GM12801 (cell line): Measurements from ENCODE around the gene PLEKHO2.

Experiments
- TF ChIP-seq, protein P1 (sequence below): IDR thresholded peaks from one replicate; pipeline ENCODE4 v1.5.1; 2011; ENCODE audit warnings: control low read depth; ENCODE audit not compliant: insufficient read length; ENCODE audit errors: extremely low read depth

Gene PLEKHO2

DNA sequence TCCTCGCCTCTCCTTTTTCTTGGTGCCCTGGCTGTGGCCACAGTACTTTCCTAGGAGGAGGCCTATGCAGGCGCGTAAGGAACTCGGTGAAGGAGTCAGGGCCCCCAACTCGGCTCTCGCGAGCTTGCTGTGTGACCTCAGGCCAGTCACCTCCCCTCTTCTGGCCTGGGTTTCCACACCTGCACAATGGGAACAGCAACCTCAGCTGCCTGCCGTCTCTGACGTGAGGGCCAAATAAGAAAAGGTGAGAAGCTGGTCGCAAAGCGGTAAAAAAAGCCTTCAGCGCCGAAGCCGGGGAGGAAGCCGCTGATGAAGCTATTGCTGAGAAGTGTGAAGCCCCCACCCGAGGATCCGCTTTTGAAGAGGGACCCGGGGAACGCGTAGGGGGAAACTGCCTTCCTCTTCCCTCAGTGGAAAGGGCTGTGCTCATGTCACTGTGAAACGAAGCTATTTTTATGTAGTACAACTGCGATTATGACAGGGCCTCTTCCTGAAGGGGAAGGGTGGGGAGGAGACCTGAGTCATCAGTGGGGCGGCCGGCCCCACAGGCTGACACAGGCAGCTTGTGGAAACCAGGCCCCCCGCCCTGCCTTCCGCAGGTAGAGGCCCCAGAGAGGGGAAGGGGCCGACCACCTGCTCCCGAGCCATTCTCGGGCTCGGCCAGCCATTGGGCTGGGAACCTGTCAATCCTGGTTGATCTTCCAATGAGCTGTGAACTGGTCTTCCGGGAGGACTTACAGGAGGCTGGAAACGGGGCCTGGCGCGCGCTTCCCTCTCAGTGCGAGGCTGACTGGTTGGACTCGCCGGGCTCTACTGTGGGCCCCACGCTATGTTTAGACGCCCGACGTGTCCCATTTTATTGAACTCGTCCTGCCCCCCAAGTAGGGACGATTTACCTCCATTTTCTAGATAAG is 52.0 kb downstream of the PLEKHO2 start:
- TF ChIP-seq, protein P1, sequence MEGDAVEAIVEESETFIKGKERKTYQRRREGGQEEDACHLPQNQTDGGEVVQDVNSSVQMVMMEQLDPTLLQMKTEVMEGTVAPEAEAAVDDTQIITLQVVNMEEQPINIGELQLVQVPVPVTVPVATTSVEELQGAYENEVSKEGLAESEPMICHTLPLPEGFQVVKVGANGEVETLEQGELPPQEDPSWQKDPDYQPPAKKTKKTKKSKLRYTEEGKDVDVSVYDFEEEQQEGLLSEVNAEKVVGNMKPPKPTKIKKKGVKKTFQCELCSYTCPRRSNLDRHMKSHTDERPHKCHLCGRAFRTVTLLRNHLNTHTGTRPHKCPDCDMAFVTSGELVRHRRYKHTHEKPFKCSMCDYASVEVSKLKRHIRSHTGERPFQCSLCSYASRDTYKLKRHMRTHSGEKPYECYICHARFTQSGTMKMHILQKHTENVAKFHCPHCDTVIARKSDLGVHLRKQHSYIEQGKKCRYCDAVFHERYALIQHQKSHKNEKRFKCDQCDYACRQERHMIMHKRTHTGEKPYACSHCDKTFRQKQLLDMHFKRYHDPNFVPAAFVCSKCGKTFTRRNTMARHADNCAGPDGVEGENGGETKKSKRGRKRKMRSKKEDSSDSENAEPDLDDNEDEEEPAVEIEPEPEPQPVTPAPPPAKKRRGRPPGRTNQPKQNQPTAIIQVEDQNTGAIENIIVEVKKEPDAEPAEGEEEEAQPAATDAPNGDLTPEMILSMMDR, result no peak

DNA sequence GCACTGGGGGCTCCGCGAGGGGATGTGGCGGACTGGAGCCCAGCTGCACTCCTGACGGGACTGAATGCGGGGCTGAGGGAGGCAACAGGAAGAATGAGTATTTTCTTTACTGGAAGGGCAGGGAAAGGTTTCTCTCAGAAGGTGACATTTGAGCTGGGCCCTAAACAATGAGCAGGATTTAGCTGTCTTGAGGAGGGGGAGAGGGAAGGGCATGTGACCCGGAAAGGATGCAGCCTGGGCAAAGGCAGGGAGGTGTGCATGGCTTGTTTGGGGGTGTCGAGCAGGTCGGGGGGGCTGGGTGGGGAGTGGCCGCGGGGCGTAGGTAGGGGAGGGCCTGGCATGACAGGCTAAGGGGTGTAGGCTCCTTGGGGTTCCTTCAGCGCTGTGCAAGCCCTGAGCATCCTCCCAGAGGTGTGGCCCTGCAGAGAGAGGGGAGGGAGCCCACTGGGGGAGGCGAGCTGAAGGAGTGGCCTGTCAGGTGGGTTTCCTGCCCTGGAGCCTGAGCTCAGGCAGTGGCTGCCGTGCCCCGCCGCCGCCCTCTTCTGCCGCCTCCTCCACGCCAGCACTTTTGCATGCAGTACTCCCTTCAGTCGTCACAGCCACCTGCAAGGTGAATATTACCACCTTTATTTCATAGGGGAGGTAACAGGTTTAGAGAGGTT is 52.8 kb downstream of the PLEKHO2 start:
- TF ChIP-seq, protein P1, result no peak

DNA sequence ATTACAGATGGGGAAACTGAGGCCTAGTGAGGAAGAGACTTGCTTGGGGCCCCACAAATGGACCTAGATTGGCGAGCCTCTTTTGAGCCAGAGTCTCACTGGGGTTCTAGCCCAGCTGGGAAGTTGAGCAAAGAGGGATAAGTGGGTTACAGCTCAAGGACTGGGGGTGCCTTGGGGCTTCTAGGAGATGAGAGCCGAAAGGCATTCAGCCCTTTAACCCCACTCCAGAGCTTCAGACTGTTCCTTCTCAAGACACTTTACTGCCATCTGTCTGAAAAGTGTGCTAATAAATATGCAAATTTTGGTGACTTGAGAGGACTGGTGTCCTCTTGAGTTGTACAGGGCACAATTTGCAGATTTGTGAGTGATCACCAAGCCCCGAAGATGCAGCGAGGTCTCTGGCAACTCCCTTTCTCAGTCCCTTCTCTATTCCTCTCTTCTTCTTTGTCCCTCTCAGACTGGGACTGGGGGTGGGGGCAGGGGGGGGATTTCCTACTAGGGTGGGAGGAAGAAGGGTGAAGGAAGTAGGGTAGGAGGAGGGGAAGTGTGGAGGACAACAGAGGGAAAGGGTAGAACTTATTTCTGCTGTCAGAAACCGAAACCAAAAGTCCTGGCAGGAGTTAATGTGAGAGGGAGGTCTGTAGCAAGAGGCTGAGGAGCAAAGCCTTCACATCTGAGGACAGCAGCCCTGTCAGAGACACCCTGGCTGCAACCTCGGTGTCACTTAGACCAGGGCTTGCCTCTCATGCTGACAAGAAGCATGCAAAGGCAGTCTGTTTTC is 53.8 kb downstream of the PLEKHO2 start:
- TF ChIP-seq, protein P1, result no peak

DNA sequence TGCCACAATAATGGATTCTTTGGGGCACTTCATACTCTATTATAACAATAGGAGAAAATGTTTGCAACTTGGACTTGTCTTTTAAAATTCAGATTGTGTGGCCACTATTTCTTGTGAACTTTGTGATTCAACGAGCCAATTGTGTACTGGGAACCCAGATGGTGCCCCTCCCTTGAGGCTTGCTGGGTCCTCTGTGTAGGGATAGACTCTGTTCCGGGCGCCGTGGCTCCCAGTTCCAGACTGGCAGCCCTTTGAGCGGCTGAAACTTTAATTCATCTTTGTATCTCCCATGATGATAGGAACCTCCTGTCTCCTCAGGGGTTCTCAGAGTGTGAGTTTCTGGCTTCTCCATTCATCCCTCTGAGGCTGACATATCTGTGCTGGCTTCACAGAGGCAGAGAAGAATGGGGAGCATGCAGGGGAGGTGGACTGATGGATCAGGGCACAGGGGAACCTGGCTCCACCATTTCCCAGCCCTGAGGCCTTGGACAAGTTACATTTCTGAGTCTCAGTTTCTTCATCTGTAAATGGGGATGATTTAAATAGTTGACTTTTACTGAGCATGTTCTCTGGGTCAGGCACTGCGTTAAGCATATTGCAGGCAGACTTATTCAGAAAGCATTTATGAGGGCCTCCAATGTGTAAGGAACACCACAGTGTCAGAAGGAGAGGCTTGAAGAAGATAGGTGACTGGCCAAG is 54.8 kb downstream of the PLEKHO2 start:
- TF ChIP-seq, protein P1, result no peak

DNA sequence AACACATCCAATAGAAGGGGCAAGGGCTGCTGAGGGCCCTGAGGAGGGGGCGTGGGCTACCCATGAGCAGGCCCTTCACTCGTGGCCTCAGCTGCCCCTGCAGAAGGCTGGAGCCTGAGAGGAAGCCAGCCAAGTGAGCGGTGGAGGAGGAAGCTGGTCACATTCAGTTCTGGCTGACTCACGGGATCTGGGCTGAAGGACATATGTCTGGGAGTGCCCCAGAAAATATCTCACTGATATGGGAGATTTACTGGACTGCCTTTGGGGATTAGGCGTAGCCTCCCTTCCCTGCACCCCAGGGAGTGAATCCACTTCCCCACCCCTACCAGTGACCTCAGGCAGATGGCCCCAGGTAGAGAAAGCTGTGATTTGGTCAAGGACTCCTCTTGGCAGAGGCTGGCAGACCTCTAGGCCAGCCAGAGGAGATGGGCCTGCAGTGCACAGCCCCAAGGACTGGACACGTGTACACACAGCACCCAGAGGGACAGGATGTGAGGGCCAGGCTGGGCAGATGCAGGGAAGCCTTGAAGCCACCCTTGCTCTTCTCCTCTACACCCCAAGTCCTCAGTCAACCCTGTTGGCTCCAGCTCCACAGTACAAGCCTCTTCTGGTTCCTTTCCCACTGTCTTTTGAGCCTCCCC is 55.8 kb downstream of the PLEKHO2 start:
- TF ChIP-seq, protein P1, result no peak

DNA sequence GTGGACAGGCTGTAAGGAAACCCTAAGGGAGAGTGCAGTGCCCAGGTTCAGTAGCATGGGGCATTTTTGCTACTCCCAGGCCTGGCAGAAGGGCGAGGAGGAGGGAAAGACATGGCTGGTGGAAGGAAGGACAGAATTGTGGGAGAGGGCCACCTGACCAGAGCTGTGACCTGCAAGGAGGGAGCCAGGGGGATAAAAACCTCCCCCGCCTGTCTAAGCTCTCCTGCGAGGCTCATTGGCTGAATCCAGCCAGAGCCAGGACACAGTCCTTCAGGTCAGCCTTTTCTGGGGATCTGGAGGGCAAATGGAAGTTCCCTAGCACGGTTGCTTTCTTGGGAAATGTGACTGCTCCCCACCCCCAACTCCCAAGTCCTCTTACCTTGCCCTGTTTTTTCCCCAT is 56.7 kb downstream of the PLEKHO2 start:
- TF ChIP-seq, protein P1, result no peak
